ENCODE data around the gene EPS8L3. TPM values are rescaled to one million over a fixed set of nuclear protein-coding genes. Genes with fewer than 3 reads are reported as not detected.

Gene EPS8L3
- total and polyA plus RNA-seq, 9 of the 15 experiments (the other 6 are each of a cell fraction or from before 2014, with no cell fraction given), result 0.09 to 0.42 (median 0.14) TPM; not detected in 5

GRCh38 chr1:109805486-109806165 is 41.9 kb upstream of the EPS8L3 start:
- FAIRE-seq, result no peak
- ATAC-seq, result no peak
- TF ChIP-seq ZNF780A (CRISPR knock-in tag; IDR thresholded peaks at IDR 0.05) (no peak), ESRRA (IDR thresholded peaks at IDR 0.05; ENCODE audit: borderline replicate concordance, low read depth) (peak; percentile 22; the same call in 1 of the 2 replicates), SAP30 (IDR thresholded peaks at IDR 0.05; ENCODE audit: borderline replicate concordance, insufficient read depth, low read depth, low read length, poor library complexity, severe bottlenecking) (no peak), L3MBTL2 (IDR thresholded peaks at IDR 0.05) (peak; percentile 88), PHF8 (IDR thresholded peaks at IDR 0.05; ENCODE audit: borderline replicate concordance, low read length) (no peak), NR4A1 (CRISPR knock-in tag; IDR thresholded peaks at IDR 0.05) (no peak), NR4A1 (tag; IDR thresholded peaks at IDR 0.05) (no peak), SMC3 (conservative IDR thresholded peaks at IDR 0.05; ENCODE audit: insufficient read depth, low read depth, low read length) (no peak), CHD2 (IDR thresholded peaks at IDR 0.05; ENCODE audit: low read depth, low read length) (no peak), E2F6 (IDR thresholded peaks at IDR 0.05; ENCODE audit: borderline replicate concordance in 1 of 2, extremely low read depth in 1 of 2, insufficient read depth in 1 of 2, insufficient read length in 1 of 2, low read depth in 1 of 2, low read length in 1 of 2, poor library complexity in 1 of 2, severe bottlenecking in 1 of 2) (peak in 1 of 2 experiments; percentile 29), FOXP1 (CRISPR knock-in tag; IDR thresholded peaks at IDR 0.05) (no peak), HDGF (IDR thresholded peaks at IDR 0.05) (no peak), ATF1 (CRISPR knock-in tag; IDR thresholded peaks at IDR 0.05) (no peak), ATF1 (tag; IDR thresholded peaks at IDR 0.05) (no peak), BHLHE40 (IDR thresholded peaks at IDR 0.05; ENCODE audit: low read length) (0 out of 2 replicates have a peak, but pooled peaks have one; percentile 32)

More at GRCh38 chr1:109805486-109806165, 41.9 kb upstream of the EPS8L3 start:
- Histone ChIP-seq H3K4me3 (no peak overlapping the region), H3K9me1 (ENCODE audit: control insufficient read depth, insufficient read depth, low read length) (no peaks in the 10 kb centered on the region), H3K27me3 (ENCODE audit: control insufficient read depth in 2 of 2, insufficient read depth in 2 of 2, low read length in 2 of 2) (no peaks in the 10 kb centered on the region), H3K4me2 (ENCODE audit: insufficient read depth, low read length) (no peak overlapping the region), H4K20me1 (replicated peaks; ENCODE audit: control insufficient read depth, insufficient read depth, low read length) (no peaks in the 10 kb centered on the region), H3K9ac (ENCODE audit: insufficient read depth in 1 of 2, low read depth in 2 of 2, low read length in 2 of 2) (no peak overlapping the region), H3K4me1 (replicated peaks in 1 of 2; ENCODE audit: control insufficient read depth in 2 of 2, insufficient read depth in 2 of 2, low read length in 2 of 2) (peaks cover 0 to 20% of the 10 kb centered on the region in 2 experiments; a peak in 4 of 5 replicates), H3K79me2 (ENCODE audit: control insufficient read depth, insufficient read depth, low read length) (no peaks in the 10 kb centered on the region), H3K36me3 (ENCODE audit: control insufficient read depth, insufficient read depth, low read length) (no peaks in the 10 kb centered on the region), H2AFZ (ENCODE audit: low read depth, low read length) (no peak overlapping the region), H3K9me3 (replicated peaks; ENCODE audit: control insufficient read depth, insufficient read depth, low read depth, low read length) (no peaks in the 10 kb centered on the region), H3K27ac (ENCODE audit: extremely low read depth, low read depth, low read length) (no peak overlapping the region)
- ChIA-PET CTCF (ENCODE audit: low intra/inter-chr PET ratio) (no interaction called here), POLR2A (interaction anchor here (0.8 to 1.4 kb wide), 6 partner anchors 9 to 18 kb away, joined by 3 to 8 read pairs (median 6); no protein-coding TSS in a partner anchor)
- WGBS (ENCODE audit: insufficient coverage, low coverage, missing lambda C conversion rate), result 38% methylated on average over 5 of the region's 8 CpGs
- intact Hi-C loops (cut with micrococcal nuclease) (no loop called here), in situ Hi-C loops (cut with MboI) (no loop called here)
- no TSS peak for BruUV-seq (replicated peaks)
- no peak for DNase-seq (ENCODE audit: extremely low read depth in 1 of 4, low spot score in 3 of 4)
